Bronchial smooth muscle cell (primary cell): ENCODE results near the gene CNOT8. TPM values are rescaled to one million over a fixed set of nuclear protein-coding genes. Genes with fewer than 3 reads are reported as not detected.

Experiments
- total RNA-seq: library from RNA; depleted of rRNA; stranded (reverse); fragments of >200 nt; gene quantifications from 2 replicates; pipeline ENCODE4 v1.2.1, GENCODE V29; 2014

The CNOT8 gene
- total RNA-seq, result 30.1 and 42.1 TPM in 2 replicates

GRCh38 chr5:154858297-154858971 is at the start of gene CNOT8:
Gene CNOT8, plus strand, starts transcription at chr5:154858627. Its CDS starts 4,652 bp downstream, at chr5:154863279.

GRCh38 chr5:154850255-154851062 is 8.0 kb upstream of the CNOT8 start, which contains the start of gene FAXDC2:
Gene FAXDC2, minus strand, starts transcription at chr5:154850603. Its CDS starts 12,425 bp downstream, at chr5:154838178.

Other genes with a start within 250 kb of the CNOT8 start
- 17.0 and 27.6 TPM in 2 replicates for gene LARP1, start 103.2 kb upstream of the CNOT8 start, total RNA-seq
- 18.4 and 21.1 TPM in 2 replicates for gene FAXDC2, start 8.0 kb upstream of the CNOT8 start, total RNA-seq
- 9.8 TPM in 2 replicates for gene GEMIN5, start 79.6 kb downstream of the CNOT8 start, total RNA-seq
- gene MRPL22, start 82.4 kb downstream of the CNOT8 start, total RNA-seq, result 21.1 and 23.0 TPM in 2 replicates
- under 0.01 and 0.09 TPM in 2 replicates for gene KIF4B, start 155.1 kb downstream of the CNOT8 start, total RNA-seq